K562 (cell line): Measurements from ENCODE around the gene CDADC1. TPM values are rescaled to one million over a fixed set of nuclear protein-coding genes. Genes with fewer than 3 reads are reported as not detected.

Experiments
- ATAC-seq: fragments of 200-7000 bp; cut with Tn5 transposase; 3 replicates; pipeline ENCODE4 v1.9.1; 2020; ENCODE audit warnings: moderate library complexity
- BruUV-seq: library from RNA; stranded (reverse); fragments of 400-500 nt; replicated peaks from 2 replicates; lab custom pipeline; 2021; lab: Mats Ljungman, UMichigan
- CTCF ChIA-PET: fragments of 300-600 bp; formaldehyde crosslinking; extraction: SDS; loops from one replicate; lab custom pipeline; 2021; ENCODE audit warnings: low intra/inter-chr PET ratio; lab: Yijun Ruan, JAX
- POLR2A ChIA-PET: fragments of 300-600, 350-650 bp; sonication (Branson Sonifier 250); formaldehyde crosslinking; extraction: SDS; loops from one replicate; lab custom pipeline; 2021; ENCODE audit warnings: antibody characterized with exemption, inconsistent platforms; lab: Yijun Ruan, JAX
- DNase-seq, 4 experiments: peaks; one replicate each; pipeline versions ENCODE4 v3.0.0 to v3.0.0-alpha.2; 2011 to 2018; ENCODE audit warnings: low spot score in 3 of 4, mixed read lengths in 3 of 4; ENCODE audit errors: extremely low read depth in 1 of 4
- FAIRE-seq: peaks from 2 replicates; lab custom pipeline; 2011; peaks lifted over from hg19 to GRCh38; lab: Jason Lieb, UNC
- H2AFZ ChIP-seq: 2 replicates; pipeline ENCODE4 v1.6.0; 2011; ENCODE audit warnings: low read depth, low read length, control low read depth, inconsistent platforms
- H3K27ac ChIP-seq: fragments of 200-600 bp; 3 replicates; pipeline ENCODE4 v1.8.0; 2011; ENCODE audit warnings: low read depth, mild to moderate bottlenecking, control low read depth, inconsistent platforms, low read length, moderate library complexity, mixed read lengths; ENCODE audit errors: extremely low read depth
- H3K27me3 ChIP-seq, 2 experiments: fragments of 300-600 bp in 1 of 2; 2 replicates in 1 of 2; 3 replicates in 1 of 2; pipeline versions ENCODE4 v1.6.0 to v1.8.0; 2011; ENCODE audit warnings: inconsistent platforms in 2 of 2, low read length in 2 of 2, mild to moderate bottlenecking in 1 of 2, mixed read lengths in 1 of 2, moderate library complexity in 1 of 2; ENCODE audit not compliant: control insufficient read depth in 2 of 2, insufficient read depth in 2 of 2
- H3K36me3 ChIP-seq: fragments of 300-600 bp; 3 replicates; pipeline ENCODE4 v1.8.0; 2011; ENCODE audit warnings: mild to moderate bottlenecking, low read length, inconsistent platforms; ENCODE audit not compliant: control insufficient read depth, insufficient read depth
- H3K4me1 ChIP-seq, 2 experiments: fragments of 200-600 bp in 1 of 2; replicated peaks in 1 of 2; 2 replicates in 1 of 2; 3 replicates in 1 of 2; pipeline versions ENCODE4 v1.5.1 to v1.8.0; 2011; ENCODE audit warnings: inconsistent platforms in 2 of 2, low read length in 2 of 2, mild to moderate bottlenecking in 1 of 2, mixed read lengths in 1 of 2, moderate library complexity in 1 of 2; ENCODE audit not compliant: control insufficient read depth in 2 of 2, insufficient read depth in 2 of 2
- H3K4me2 ChIP-seq: 2 replicates; pipeline ENCODE4 v1.6.1; 2011; ENCODE audit warnings: low read length, control low read depth, inconsistent platforms, mixed read lengths; ENCODE audit not compliant: insufficient read depth
- H3K4me3 ChIP-seq: fragments of 200-600 bp; sonication (generic), shearing (Covaris generic); 2 replicates; pipeline ENCODE4 v1.5.1; 2016; ENCODE audit warnings: control low read depth, inconsistent platforms
- H3K79me2 ChIP-seq: fragments of 200-600 bp; 3 replicates; pipeline ENCODE4 v1.8.0; 2011; ENCODE audit warnings: low read length, inconsistent platforms; ENCODE audit not compliant: control insufficient read depth, insufficient read depth
- H3K9ac ChIP-seq, 2 experiments: 2 replicates each; pipeline versions ENCODE4 v1.6.0 to v1.6.1; 2011; ENCODE audit warnings: low read depth in 2 of 2, low read length in 2 of 2, control low read depth in 1 of 2, inconsistent platforms in 1 of 2, mild to moderate bottlenecking in 1 of 2, mixed read lengths in 1 of 2; ENCODE audit not compliant: insufficient read depth in 1 of 2
- H3K9me1 ChIP-seq: one replicate; pipeline ENCODE4 v1.6.0; 2011; ENCODE audit warnings: inconsistent platforms, mild to moderate bottlenecking, low read length, moderate library complexity; ENCODE audit not compliant: control insufficient read depth, insufficient read depth
- H3K9me3 ChIP-seq: replicated peaks from 2 replicates; pipeline ENCODE4 v1.5.1; 2011; ENCODE audit warnings: low read depth, low read length, inconsistent platforms; ENCODE audit not compliant: control insufficient read depth, insufficient read depth
- H4K20me1 ChIP-seq: replicated peaks from 2 replicates; pipeline ENCODE4 v1.6.1; 2011; ENCODE audit warnings: low read length, inconsistent platforms, mixed read lengths; ENCODE audit not compliant: control insufficient read depth, insufficient read depth
- GABPA ChIP-seq: fragments of 200-800 bp; sonication (Bioruptor generic); conservative IDR thresholded peaks from 2 replicates; pipeline ENCODE4 v1.6.1; 2016; ENCODE audit warnings: low read depth, missing genetic modification characterization, missing compliant biosample characterization
- MTA3 ChIP-seq: fragments of 450-650 bp; formaldehyde crosslinking; IDR thresholded peaks from 2 replicates; pipeline ENCODE4 v1.6.1; 2017; ENCODE audit warnings: mild to moderate bottlenecking, borderline replicate concordance
- MXI1 ChIP-seq: IDR thresholded peaks from 2 replicates; pipeline ENCODE4 v1.6.1; 2011; ENCODE audit warnings: low read depth, mild to moderate bottlenecking, improper control_type of control experiment, low read length
- RNF2 ChIP-seq: sonication (generic); IDR thresholded peaks from 2 replicates; pipeline ENCODE4 v1.6.1; 2016
- SMARCA5 ChIP-seq: fragments of 450-650 bp; IDR thresholded peaks from 2 replicates; pipeline ENCODE4 v1.6.1; 2016
- SNIP1 ChIP-seq: fragments of 450-650 bp; IDR thresholded peaks from 2 replicates; pipeline ENCODE4 v1.7.1; 2017; ENCODE audit warnings: low read depth, mild to moderate bottlenecking
- ZNF175 ChIP-seq: fragments of 200-800 bp; sonication (Bioruptor generic); IDR thresholded peaks from 2 replicates; pipeline ENCODE4 v1.6.1; 2016; ENCODE audit warnings: low read depth, mild to moderate bottlenecking, missing genetic modification characterization, missing compliant biosample characterization
- WGBS: fragments of 100-300 bp; shearing (Covaris generic); methylation state at CpG from one replicate; pipeline ENCODE4 v1.1.6; 2016; ENCODE audit warnings: low coverage, mixed read lengths; ENCODE audit not compliant: insufficient coverage; ENCODE audit errors: missing lambda C conversion rate; 5-methylcytosine and 5-hydroxymethylcytosine counted together
- in situ Hi-C: fragments of 300-500 bp; cut with MboI; formaldehyde crosslinking; loops from 4 replicates; pipeline ENCODE4 v1.15.0; 2018; ENCODE audit warnings: inconsistent platforms, mixed read lengths
- intact Hi-C: fragments of 100-400 bp; cut with micrococcal nuclease; formaldehyde crosslinking; loops from 2 replicates; pipeline ENCODE4 v1.14.2; 2022
- polyA plus RNA-seq, 8 experiments: library from polyadenylated mRNA; depleted of rRNA in 4 of 8; stranded (reverse) in 5 of 8; unstranded in 3 of 8; fragments of >200 nt; fragmentation: Nextera tagmentation in 2 of 8; fragmentation: Illumina TruSeq in 1 of 8; extraction: Ambion mirVana in 2 of 8; extraction: Trizol in 1 of 8; gene quantifications; 2 replicates each; pipeline versions ENCODE4 v1.2.1 to v1.2.3, GENCODE V29; 2011 to 2014; ENCODE audit warnings: inconsistent platforms in 1 of 8, missing spikeins in 1 of 8
- total RNA-seq, 7 experiments: library from RNA; depleted of rRNA in 6 of 7; stranded (reverse); fragments of >200 nt in 6 of 7; fragmentation: Illumina TruSeq in 2 of 7; extraction: Trizol in 2 of 7; gene quantifications; 2 replicates each; pipeline versions ENCODE4 v1.2.1 to v1.2.3, GENCODE V29; 2011 to 2021; ENCODE audit warnings: low replicate concordance in 1 of 7
- TF ChIP-seq, protein P1 (sequence below): IDR thresholded peaks from 3 replicates; pipeline ENCODE4 v1.6.1; 2011; ENCODE audit warnings: borderline replicate concordance, mild to moderate bottlenecking; ENCODE audit not compliant: insufficient read length, insufficient read depth

The CDADC1 gene
- total and polyA plus RNA-seq, 9 of the 15 experiments (the other 6 are each of a cell fraction or from before 2014, with no cell fraction given), result 4.1 to 11.8 (median 6.3) TPM

DNA sequence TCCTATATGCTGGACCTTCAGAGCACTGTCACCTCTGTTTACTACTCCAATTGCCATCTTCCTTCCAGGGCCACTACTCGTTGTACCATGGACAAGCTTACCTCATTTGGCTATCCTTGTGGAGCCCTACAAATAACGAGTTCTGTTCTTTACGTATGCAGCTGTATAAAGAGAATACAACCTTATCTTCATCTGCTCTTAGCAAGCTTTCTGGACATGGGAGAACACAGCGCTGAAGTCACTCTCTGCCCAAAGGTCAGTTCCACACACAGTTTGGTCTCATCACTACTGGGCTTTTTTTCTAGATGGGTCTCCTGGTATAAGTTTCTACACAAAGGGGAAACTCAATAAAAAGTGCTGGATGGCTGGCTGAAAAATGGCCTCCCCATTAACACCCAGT lies 88.9 kb downstream of the CDADC1 start:
- Histone ChIP-seq H3K9ac (no peak overlapping the region), H2AFZ (peak overlapping the region; percentile 31; the same call in 1 of the 2 replicates), H3K9me1 (no peaks in the 10 kb centered on the region), H3K4me2 (no peak overlapping the region), H3K4me1 (no peaks in the 10 kb centered on the region), H3K79me2 (no peaks in the 10 kb centered on the region), H4K20me1 (no peaks in the 10 kb centered on the region), H3K4me3 (no peak overlapping the region), H3K9me3 (no peaks in the 10 kb centered on the region), H3K27me3 (no peaks in the 10 kb centered on the region), H3K27ac (no peak overlapping the region), H3K36me3 (no peaks in the 10 kb centered on the region)
- FAIRE-seq (no peak), DNase-seq (no peak), ATAC-seq (no peak)
- TF ChIP-seq MXI1 (no peak), MTA3 (no peak), RNF2 (no peak), ZNF175 (CRISPR knock-in tag) (no peak), SNIP1 (no peak), SMARCA5 (no peak), GABPA (tag) (no peak)
- TF ChIP-seq, protein P1, sequence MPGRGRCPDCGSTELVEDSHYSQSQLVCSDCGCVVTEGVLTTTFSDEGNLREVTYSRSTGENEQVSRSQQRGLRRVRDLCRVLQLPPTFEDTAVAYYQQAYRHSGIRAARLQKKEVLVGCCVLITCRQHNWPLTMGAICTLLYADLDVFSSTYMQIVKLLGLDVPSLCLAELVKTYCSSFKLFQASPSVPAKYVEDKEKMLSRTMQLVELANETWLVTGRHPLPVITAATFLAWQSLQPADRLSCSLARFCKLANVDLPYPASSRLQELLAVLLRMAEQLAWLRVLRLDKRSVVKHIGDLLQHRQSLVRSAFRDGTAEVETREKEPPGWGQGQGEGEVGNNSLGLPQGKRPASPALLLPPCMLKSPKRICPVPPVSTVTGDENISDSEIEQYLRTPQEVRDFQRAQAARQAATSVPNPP, result no peak
- CTCF ChIA-PET, result no interaction called here
- in situ Hi-C loops, result no loop called here
- 16% methylated on average over 4 of the region's 4 CpGs for WGBS
- BruUV-seq, result no TSS peak
- intact Hi-C loops, result no loop called here
- POLR2A ChIA-PET, result interaction anchor here (0.7 kb wide), 1 partner anchor 12 kb away, joined by 3 read pairs; no protein-coding TSS in a partner anchor
